ENCODE results near the gene KIAA0232.

The KIAA0232 gene

DNA sequence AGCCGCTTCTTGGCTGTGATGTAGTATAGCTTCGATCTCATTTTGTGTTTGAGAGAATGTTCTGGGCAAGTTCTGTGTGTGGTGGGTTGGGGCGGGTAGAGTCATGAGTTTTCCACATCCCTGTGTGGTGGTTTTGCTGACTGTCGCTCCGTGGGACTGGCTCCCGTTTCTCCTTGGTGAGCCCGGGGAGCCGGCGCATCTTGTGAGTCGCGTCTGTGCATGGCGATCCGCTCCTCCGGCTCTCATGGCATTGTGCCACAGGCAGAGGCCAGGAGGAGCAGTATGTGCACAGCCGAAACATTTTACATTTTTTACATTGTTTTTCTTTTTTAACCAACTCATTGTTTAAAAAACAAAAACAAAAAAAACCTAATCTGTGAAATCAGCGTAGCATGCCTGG, 99.4 kb downstream of the KIAA0232 start:
- no peak for TF ChIP-seq ZBTB7A (IDR thresholded peaks at IDR 0.05; ENCODE audit: low read depth)
- no peak for TF ChIP-seq RAD21 (IDR thresholded peaks at IDR 0.05; ENCODE audit: low read depth)
- no peak for TF ChIP-seq TEAD4 (IDR thresholded peaks at IDR 0.05)
- TF ChIP-seq YY1 (IDR thresholded peaks at IDR 0.05; ENCODE audit: low read depth): no peak
- no peak for TF ChIP-seq FOXM1 (IDR thresholded peaks at IDR 0.05; ENCODE audit: borderline replicate concordance, low read depth)
- TF ChIP-seq EGR1 (IDR thresholded peaks at IDR 0.05): no peak
- no peak for TF ChIP-seq NFIC (IDR thresholded peaks at IDR 0.05)
- no peak for TF ChIP-seq TCF12 (IDR thresholded peaks at IDR 0.05; ENCODE audit: low read depth)
- no peak for TF ChIP-seq TAF1 (IDR thresholded peaks at IDR 0.05; ENCODE audit: low read depth)
- TF ChIP-seq CREB1 (IDR thresholded peaks at IDR 0.05; ENCODE audit: low read depth): no peak
- TF ChIP-seq EP300 (IDR thresholded peaks at IDR 0.05; ENCODE audit: borderline replicate concordance): no peak
- TF ChIP-seq, protein P1, sequence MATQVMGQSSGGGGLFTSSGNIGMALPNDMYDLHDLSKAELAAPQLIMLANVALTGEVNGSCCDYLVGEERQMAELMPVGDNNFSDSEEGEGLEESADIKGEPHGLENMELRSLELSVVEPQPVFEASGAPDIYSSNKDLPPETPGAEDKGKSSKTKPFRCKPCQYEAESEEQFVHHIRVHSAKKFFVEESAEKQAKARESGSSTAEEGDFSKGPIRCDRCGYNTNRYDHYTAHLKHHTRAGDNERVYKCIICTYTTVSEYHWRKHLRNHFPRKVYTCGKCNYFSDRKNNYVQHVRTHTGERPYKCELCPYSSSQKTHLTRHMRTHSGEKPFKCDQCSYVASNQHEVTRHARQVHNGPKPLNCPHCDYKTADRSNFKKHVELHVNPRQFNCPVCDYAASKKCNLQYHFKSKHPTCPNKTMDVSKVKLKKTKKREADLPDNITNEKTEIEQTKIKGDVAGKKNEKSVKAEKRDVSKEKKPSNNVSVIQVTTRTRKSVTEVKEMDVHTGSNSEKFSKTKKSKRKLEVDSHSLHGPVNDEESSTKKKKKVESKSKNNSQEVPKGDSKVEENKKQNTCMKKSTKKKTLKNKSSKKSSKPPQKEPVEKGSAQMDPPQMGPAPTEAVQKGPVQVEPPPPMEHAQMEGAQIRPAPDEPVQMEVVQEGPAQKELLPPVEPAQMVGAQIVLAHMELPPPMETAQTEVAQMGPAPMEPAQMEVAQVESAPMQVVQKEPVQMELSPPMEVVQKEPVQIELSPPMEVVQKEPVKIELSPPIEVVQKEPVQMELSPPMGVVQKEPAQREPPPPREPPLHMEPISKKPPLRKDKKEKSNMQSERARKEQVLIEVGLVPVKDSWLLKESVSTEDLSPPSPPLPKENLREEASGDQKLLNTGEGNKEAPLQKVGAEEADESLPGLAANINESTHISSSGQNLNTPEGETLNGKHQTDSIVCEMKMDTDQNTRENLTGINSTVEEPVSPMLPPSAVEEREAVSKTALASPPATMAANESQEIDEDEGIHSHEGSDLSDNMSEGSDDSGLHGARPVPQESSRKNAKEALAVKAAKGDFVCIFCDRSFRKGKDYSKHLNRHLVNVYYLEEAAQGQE (IDR thresholded peaks at IDR 0.05; ENCODE audit: low read depth): no peak
- TF ChIP-seq, protein P2, sequence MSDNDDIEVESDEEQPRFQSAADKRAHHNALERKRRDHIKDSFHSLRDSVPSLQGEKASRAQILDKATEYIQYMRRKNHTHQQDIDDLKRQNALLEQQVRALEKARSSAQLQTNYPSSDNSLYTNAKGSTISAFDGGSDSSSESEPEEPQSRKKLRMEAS (IDR thresholded peaks at IDR 0.05): no peak
- no peak for TF ChIP-seq CEBPB (IDR thresholded peaks at IDR 0.05)
- TF ChIP-seq, protein P3, sequence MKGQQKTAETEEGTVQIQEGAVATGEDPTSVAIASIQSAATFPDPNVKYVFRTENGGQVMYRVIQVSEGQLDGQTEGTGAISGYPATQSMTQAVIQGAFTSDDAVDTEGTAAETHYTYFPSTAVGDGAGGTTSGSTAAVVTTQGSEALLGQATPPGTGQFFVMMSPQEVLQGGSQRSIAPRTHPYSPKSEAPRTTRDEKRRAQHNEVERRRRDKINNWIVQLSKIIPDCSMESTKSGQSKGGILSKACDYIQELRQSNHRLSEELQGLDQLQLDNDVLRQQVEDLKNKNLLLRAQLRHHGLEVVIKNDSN (IDR thresholded peaks at IDR 0.05): no peak

- no peak for TF ChIP-seq CEBPB (IDR thresholded peaks at IDR 0.05)
- no peak for TF ChIP-seq EP300 (IDR thresholded peaks at IDR 0.05; ENCODE audit: borderline replicate concordance)
- TF ChIP-seq, protein P2 (IDR thresholded peaks at IDR 0.05): no peak
- no peak for TF ChIP-seq TCF12 (IDR thresholded peaks at IDR 0.05; ENCODE audit: low read depth)
- TF ChIP-seq RAD21 (IDR thresholded peaks at IDR 0.05; ENCODE audit: low read depth): no peak
- no peak for TF ChIP-seq YY1 (IDR thresholded peaks at IDR 0.05; ENCODE audit: low read depth)
- TF ChIP-seq ZBTB7A (IDR thresholded peaks at IDR 0.05; ENCODE audit: low read depth): no peak
- no peak for TF ChIP-seq TEAD4 (IDR thresholded peaks at IDR 0.05)
- TF ChIP-seq, protein P3 (IDR thresholded peaks at IDR 0.05): no peak
- TF ChIP-seq TAF1 (IDR thresholded peaks at IDR 0.05; ENCODE audit: low read depth): no peak
- no peak for TF ChIP-seq FOXM1 (IDR thresholded peaks at IDR 0.05; ENCODE audit: borderline replicate concordance, low read depth)
- no peak for TF ChIP-seq NFIC (IDR thresholded peaks at IDR 0.05)
- TF ChIP-seq CREB1 (IDR thresholded peaks at IDR 0.05; ENCODE audit: low read depth): no peak
- TF ChIP-seq, protein P1 (IDR thresholded peaks at IDR 0.05; ENCODE audit: low read depth): no peak
- TF ChIP-seq EGR1 (IDR thresholded peaks at IDR 0.05): no peak
Observed at GRCh38 chr4:6884341-6884870, 101.9 kb downstream of the KIAA0232 start.

GRCh38 chr4:6885953-6886557, 103.5 kb downstream of the KIAA0232 start:
- TF ChIP-seq, protein P3 (IDR thresholded peaks at IDR 0.05): no peak
- TF ChIP-seq CREB1 (IDR thresholded peaks at IDR 0.05; ENCODE audit: low read depth): no peak

GRCh38 chr4:6886886-6887285, 104.4 kb downstream of the KIAA0232 start:
- TF ChIP-seq CEBPB (IDR thresholded peaks at IDR 0.05): no peak
- TF ChIP-seq, protein P2 (IDR thresholded peaks at IDR 0.05): no peak
- TF ChIP-seq RAD21 (IDR thresholded peaks at IDR 0.05; ENCODE audit: low read depth): no peak
- no peak for TF ChIP-seq ZBTB7A (IDR thresholded peaks at IDR 0.05; ENCODE audit: low read depth)

- no peak for TF ChIP-seq YY1 (IDR thresholded peaks at IDR 0.05; ENCODE audit: low read depth)
- no peak for TF ChIP-seq CREB1 (IDR thresholded peaks at IDR 0.05; ENCODE audit: low read depth)
- TF ChIP-seq, protein P1 (IDR thresholded peaks at IDR 0.05; ENCODE audit: low read depth): no peak
- no peak for TF ChIP-seq ZBTB7A (IDR thresholded peaks at IDR 0.05; ENCODE audit: low read depth)
- no peak for TF ChIP-seq TCF12 (IDR thresholded peaks at IDR 0.05; ENCODE audit: low read depth)
- TF ChIP-seq EGR1 (IDR thresholded peaks at IDR 0.05): no peak
- no peak for TF ChIP-seq FOXM1 (IDR thresholded peaks at IDR 0.05; ENCODE audit: borderline replicate concordance, low read depth)
- TF ChIP-seq TAF1 (IDR thresholded peaks at IDR 0.05; ENCODE audit: low read depth): no peak
- TF ChIP-seq CEBPB (IDR thresholded peaks at IDR 0.05): no peak
- no peak for TF ChIP-seq EP300 (IDR thresholded peaks at IDR 0.05; ENCODE audit: borderline replicate concordance)
- no peak for TF ChIP-seq RAD21 (IDR thresholded peaks at IDR 0.05; ENCODE audit: low read depth)
Observed at GRCh38 chr4:6887591-6888371, 105.3 kb downstream of the KIAA0232 start.
